H1 (cell line): ENCODE results near the gene RFNG. TPM values are rescaled to one million over a fixed set of nuclear protein-coding genes. Genes with fewer than 3 reads are reported as not detected.

Source experiments
- CTCF ChIA-PET: fragments of 300-600 bp; sonication (Branson Sonifier 250); formaldehyde crosslinking; loops from one replicate; lab custom pipeline; 2021; ENCODE audit not compliant: partially characterized antibody; lab: Charles Lee
- POLR2A ChIA-PET: fragments of 300-600 bp; sonication (Branson Sonifier 250); formaldehyde crosslinking; loops from one replicate; lab custom pipeline; 2021; ENCODE audit warnings: inconsistent platforms; ENCODE audit not compliant: partially characterized antibody; lab: Charles Lee
- DNase-seq, 2 experiments: peaks; one replicate each; pipeline versions ENCODE4 v3.0.0 to v3.0.0-alpha.2; 2010 to 2022; ENCODE audit warnings: low spot score in 2 of 2, low read depth in 1 of 2, mixed read lengths in 1 of 2
- FAIRE-seq: peaks from 2 replicates; lab custom pipeline; 2011; peaks lifted over from hg19 to GRCh38; lab: Jason Lieb, UNC
- H2AFZ ChIP-seq: 2 replicates; pipeline ENCODE4 v1.8.1; 2012; ENCODE audit warnings: low read length, inconsistent platforms
- H2AK5ac ChIP-seq: 2 replicates; pipeline ENCODE4 v1.6.1; 2013; ENCODE audit warnings: low read depth, low read length
- H2BK120ac ChIP-seq: replicated peaks from 2 replicates; pipeline ENCODE3; 2013; ENCODE audit warnings: low read depth, low read length, inconsistent platforms
- H2BK12ac ChIP-seq: 2 replicates; pipeline ENCODE4 v1.6.1; 2013; ENCODE audit warnings: low read depth, low read length
- H2BK15ac ChIP-seq: 2 replicates; pipeline ENCODE4 v1.6.1; 2013; ENCODE audit warnings: low read length
- H2BK20ac ChIP-seq: 2 replicates; pipeline ENCODE4 v1.6.1; 2013; ENCODE audit warnings: low read length
- H2BK5ac ChIP-seq: 2 replicates; pipeline ENCODE4 v1.6.1; 2013; ENCODE audit warnings: low read depth, low read length
- H3K14ac ChIP-seq: 2 replicates; pipeline ENCODE4 v1.6.1; 2013; ENCODE audit warnings: inconsistent platforms; ENCODE audit not compliant: insufficient read length
- H3K18ac ChIP-seq: 2 replicates; pipeline ENCODE4 v1.6.1; 2013; ENCODE audit warnings: low read length; ENCODE audit errors: extremely low read depth
- H3K23ac ChIP-seq: 2 replicates; pipeline ENCODE4 v1.6.1; 2013; ENCODE audit warnings: inconsistent platforms; ENCODE audit not compliant: insufficient read length
- H3K23me2 ChIP-seq: 2 replicates; pipeline ENCODE4 v1.6.1; 2013; ENCODE audit warnings: low read depth, low read length
- H3K27ac ChIP-seq: 2 replicates; pipeline ENCODE4 v1.6.1; 2011; ENCODE audit warnings: low read depth, low read length, inconsistent platforms
- H3K27me3 ChIP-seq, 4 experiments: replicated peaks in 1 of 4; 1 replicate in 1 of 4; 2 replicates in 3 of 4; pipeline versions ENCODE4 v1.6.1 to v1.8.1; 2011 to 2013; ENCODE audit warnings: low read length in 3 of 4, mild to moderate bottlenecking in 3 of 4, inconsistent platforms in 2 of 4, mixed read lengths in 2 of 4, moderate library complexity in 1 of 4; ENCODE audit not compliant: control insufficient read depth in 3 of 4, insufficient read depth in 3 of 4; ENCODE audit errors: extremely low read depth in 1 of 4
- H3K36me3 ChIP-seq, 4 experiments: 2 replicates each; pipeline versions ENCODE4 v1.6.1 to v1.8.1; 2011 to 2013; ENCODE audit warnings: mild to moderate bottlenecking in 4 of 4, low read length in 3 of 4, moderate library complexity in 2 of 4, control low read depth in 1 of 4, inconsistent platforms in 1 of 4; ENCODE audit not compliant: insufficient read depth in 4 of 4, control insufficient read depth in 2 of 4
- H3K4ac ChIP-seq: replicated peaks from 2 replicates; pipeline ENCODE3; 2013; ENCODE audit warnings: low read length, low read depth, mixed read lengths, inconsistent platforms; ENCODE audit not compliant: insufficient read length
- H3K4me1 ChIP-seq, 4 experiments: replicated peaks in 1 of 4; 1 replicate in 1 of 4; 2 replicates in 3 of 4; pipeline versions ENCODE4 v1.6.1 to v1.8.1; 2011 to 2013; ENCODE audit warnings: low read length in 3 of 4, inconsistent platforms in 2 of 4, mixed read lengths in 1 of 4; ENCODE audit not compliant: insufficient read depth in 4 of 4, control insufficient read depth in 3 of 4
- H3K4me2 ChIP-seq, 2 experiments: 2 replicates each; pipeline versions ENCODE4 v1.6.1 to v1.8.1; 2011 to 2013; ENCODE audit warnings: low read depth in 2 of 2, low read length in 2 of 2, control low read depth in 1 of 2, inconsistent platforms in 1 of 2, mild to moderate bottlenecking in 1 of 2; ENCODE audit not compliant: insufficient read depth in 1 of 2
- H3K4me3 ChIP-seq, 4 experiments: fragments of 200-600, 300-600 bp in 1 of 4; sonication (generic), shearing (Covaris generic), sonication (Bioruptor Twin) in 1 of 4; 2 replicates each; pipeline versions ENCODE4 v1.5.1 to v1.8.1; 2011 to 2016; ENCODE audit warnings: low read length in 4 of 4, low read depth in 3 of 4, control low read depth in 2 of 4, inconsistent platforms in 2 of 4, mild to moderate bottlenecking in 2 of 4, mixed read lengths in 1 of 4, moderate library complexity in 1 of 4; ENCODE audit not compliant: insufficient read depth in 2 of 4; ENCODE audit errors: extremely low read depth in 1 of 4
- H3K56ac ChIP-seq: replicated peaks from 2 replicates; pipeline ENCODE3; 2013; ENCODE audit warnings: low read depth, mild to moderate bottlenecking, mixed read lengths, low read length, inconsistent platforms; ENCODE audit not compliant: insufficient read length
- H3K79me1 ChIP-seq: 2 replicates; pipeline ENCODE4 v1.6.1; 2013; ENCODE audit warnings: low read depth, low read length, control low read depth
- H3K79me2 ChIP-seq, 2 experiments: 2 replicates each; pipeline versions ENCODE4 v1.6.1 to v1.8.1; 2012 to 2013; ENCODE audit warnings: low read length in 2 of 2, mild to moderate bottlenecking in 2 of 2, inconsistent platforms in 1 of 2; ENCODE audit not compliant: insufficient read depth in 2 of 2, control insufficient read depth in 1 of 2
- H3K9ac ChIP-seq, 4 experiments: replicated peaks in 1 of 4; 1 replicate in 1 of 4; 2 replicates in 3 of 4; pipeline versions ENCODE4 v1.6.1 to v1.8.1; 2011 to 2013; ENCODE audit warnings: low read depth in 3 of 4, low read length in 3 of 4, control low read depth in 2 of 4, mild to moderate bottlenecking in 2 of 4, moderate library complexity in 2 of 4, inconsistent platforms in 1 of 4; ENCODE audit errors: extremely low read depth in 1 of 4
- H3K9me3 ChIP-seq, 2 experiments: 2 replicates each; pipeline versions ENCODE4 v1.6.1 to v1.8.1; 2012 to 2013; ENCODE audit warnings: mild to moderate bottlenecking in 2 of 2, moderate library complexity in 2 of 2, control low read depth in 1 of 2, inconsistent platforms in 1 of 2, low read depth in 1 of 2, low read length in 1 of 2, mixed read lengths in 1 of 2; ENCODE audit not compliant: insufficient read depth in 2 of 2
- H4K20me1 ChIP-seq, 2 experiments: replicated peaks in 1 of 2; 2 replicates each; pipeline versions ENCODE3 to v1.8.1; 2011 to 2013; ENCODE audit warnings: inconsistent platforms in 2 of 2, low read length in 2 of 2, mild to moderate bottlenecking in 1 of 2; ENCODE audit not compliant: insufficient read depth in 2 of 2, control insufficient read depth in 1 of 2
- H4K5ac ChIP-seq: 2 replicates; pipeline ENCODE4 v1.6.1; 2013; ENCODE audit warnings: low read length, low read depth, mixed read lengths, inconsistent platforms; ENCODE audit not compliant: insufficient read length
- H4K8ac ChIP-seq: 2 replicates; pipeline ENCODE4 v1.8.0; 2013; ENCODE audit warnings: mild to moderate bottlenecking, moderate library complexity, low read length, inconsistent platforms; ENCODE audit not compliant: insufficient read depth; ENCODE audit errors: extremely low read depth
- H4K91ac ChIP-seq: replicated peaks from 2 replicates; pipeline ENCODE3; 2013; ENCODE audit warnings: low read length, mixed read lengths, inconsistent platforms; ENCODE audit not compliant: insufficient read length
- ASH2L ChIP-seq: fragments of 200-600, 300-600 bp; sonication (generic); IDR thresholded peaks from one replicate; pipeline ENCODE4 v1.7.1; 2017; ENCODE audit warnings: low read length
- BACH1 ChIP-seq: IDR thresholded peaks from 2 replicates; pipeline ENCODE4 v1.6.1; 2012; ENCODE audit warnings: low read length, improper control_type of control experiment
- CBX8 ChIP-seq: fragments of 300-800, 300-1000 bp; sonication (generic); IDR thresholded peaks from 2 replicates; pipeline ENCODE4 v1.7.1; 2016; ENCODE audit warnings: low read depth, low read length, borderline replicate concordance
- CHD1 ChIP-seq: IDR thresholded peaks from 2 replicates; pipeline ENCODE4 v1.6.1; 2012; ENCODE audit warnings: low read depth, low read length, improper control_type of control experiment
- EZH2 ChIP-seq: fragments of 200-600 bp; sonication (generic); IDR thresholded peaks from 2 replicates; pipeline ENCODE4 v1.7.1; 2012; ENCODE audit warnings: low read depth, mild to moderate bottlenecking, moderate library complexity, low read length, inconsistent platforms; ENCODE audit not compliant: severe bottlenecking
- GTF2F1 ChIP-seq: IDR thresholded peaks from 2 replicates; pipeline ENCODE4 v1.6.1; 2012; ENCODE audit warnings: low read depth, low read length, improper control_type of control experiment, borderline replicate concordance
- JUND ChIP-seq: IDR thresholded peaks from 2 replicates; pipeline ENCODE4 v1.6.1; 2011; ENCODE audit warnings: mild to moderate bottlenecking, improper control_type of control experiment, low read length
- KDM5A ChIP-seq: fragments of 200-600 bp; IDR thresholded peaks from 2 replicates; pipeline ENCODE4 v1.7.1; 2012; ENCODE audit warnings: mild to moderate bottlenecking, low read length, inconsistent platforms, mixed read lengths
- NRF1 ChIP-seq: IDR thresholded peaks from 2 replicates; pipeline ENCODE4 v1.6.1; 2011; ENCODE audit warnings: mild to moderate bottlenecking, low read depth, low read length, improper control_type of control experiment
- RBBP5 ChIP-seq: IDR thresholded peaks from 2 replicates; pipeline ENCODE4 v1.7.1; 2012; ENCODE audit warnings: low read depth, mild to moderate bottlenecking, inconsistent platforms, low read length, moderate library complexity, borderline replicate concordance
- SP1 ChIP-seq: IDR thresholded peaks from 2 replicates; pipeline ENCODE4 v1.6.1; 2011; ENCODE audit warnings: low read depth, low read length
- SRF ChIP-seq: IDR thresholded peaks from 2 replicates; pipeline ENCODE4 v1.6.1; 2011; ENCODE audit warnings: mild to moderate bottlenecking, low read depth, low read length, moderate library complexity
- ZNF274 ChIP-seq: IDR thresholded peaks from 2 replicates; pipeline ENCODE4 v1.7.0; 2012; ENCODE audit warnings: low read length, borderline replicate concordance; ENCODE audit errors: extremely low read depth
- WGBS, 2 experiments: shearing (Covaris generic) in 1 of 2; methylation state at CpG; one replicate each; pipeline versions ENCODE4 v1.1.6 to v1.1.7; 2013 to 2015; ENCODE audit warnings: low lambda C conversion rate in 2 of 2, mixed read lengths in 2 of 2, inconsistent platforms in 1 of 2, low coverage in 1 of 2, missing lambda C conversion rate in 1 of 2; ENCODE audit not compliant: insufficient replicate concordance in 2 of 2, insufficient coverage in 1 of 2, insufficient read length in 1 of 2; ENCODE audit errors: extremely low coverage in 1 of 2, missing lambda C conversion rate in 1 of 2; 5-methylcytosine and 5-hydroxymethylcytosine counted together
- polyA plus RNA-seq, 7 experiments: library from polyadenylated mRNA; depleted of rRNA in 3 of 7; stranded (reverse) in 5 of 7; unstranded in 2 of 7; fragments of >200 nt in 5 of 7; fragments of 200-250 nt in 2 of 7; gene quantifications; 1 replicate in 5 of 7; 2 replicates in 1 of 7; 4 replicates in 1 of 7; pipeline versions ENCODE4 v1.2.1 to v1.2.3, GENCODE V29; 2011 to 2013; ENCODE audit warnings: missing spikeins in 2 of 7, mixed read lengths in 2 of 7
- total RNA-seq: library from RNA; stranded (reverse); fragmentation: NEBNext Ultra II Directional; extraction: Animal tissue kit (Norgen Biotek cat#: 25700); gene quantifications from 2 replicates; pipeline ENCODE4 v1.2.1, GENCODE V29; 2021

Gene RFNG
- total and polyA plus RNA-seq, 2 of the 8 experiments (the other 6 are each of a cell fraction or from before 2014, with no cell fraction given): 26.7 to 28.4 TPM

- FAIRE-seq: no peak
- H2AFZ ChIP-seq: no peak within 1 kb of the TSS; the same call in 1 of the 2 replicates
- H3K23me2 ChIP-seq: peaks cover 12% of the 10 kb centered on the region
- H4K91ac ChIP-seq: peak within 1 kb of the TSS; percentile 44
- H2AK5ac ChIP-seq: no peak within 1 kb of the TSS; the same call in 1 of the 2 replicates
- H3K9me3 ChIP-seq: no peaks in the 10 kb centered on the region
- H3K56ac ChIP-seq: peak within 1 kb of the TSS; percentile 84
- peak within 1 kb of the TSS; percentile 21 for H3K4ac ChIP-seq
- no peak within 1 kb of the TSS for H2BK120ac ChIP-seq
- H3K18ac ChIP-seq: peak within 1 kb of the TSS; percentile 71
- H4K20me1 ChIP-seq: peaks cover 7 to 13% of the 10 kb centered on the region in 2 experiments
- no peak within 1 kb of the TSS for H3K23ac ChIP-seq
- peak within 1 kb of the TSS; percentile 83; the same call in 1 of the 2 replicates for H2BK5ac ChIP-seq
- H3K9ac ChIP-seq: peak within 1 kb of the TSS; percentile 76 to 80 (median 80)
- H3K27ac ChIP-seq: peak within 1 kb of the TSS; percentile 46; the same call in 1 of the 2 replicates
- no peak within 1 kb of the TSS for H2BK20ac ChIP-seq
- H4K5ac ChIP-seq: peak within 1 kb of the TSS; percentile 52
- peaks cover 4% of the 10 kb centered on the region; the same call in 1 of the 2 replicates for H3K79me1 ChIP-seq
- CTCF ChIA-PET: interaction anchor here (0.6 to 3.0 kb wide), 13 partner anchors 9 to 116 kb away, joined by 3 to 13 read pairs (median 4); partner anchors contain the start of genes MAFG and RAC3
- no peak for DNase-seq
- peak within 1 kb of the TSS; percentile 87 to 96 for H3K4me2 ChIP-seq
- peak within 1 kb of the TSS; percentile 83 to 93 (median 86) for H3K4me3 ChIP-seq
- H3K27me3 ChIP-seq: no peaks in the 10 kb centered on the region
- peaks cover 0 to 12% of the 10 kb centered on the region in 2 experiments; a peak in 1 of 4 replicates for H3K79me2 ChIP-seq
- H3K14ac ChIP-seq: no peak within 1 kb of the TSS
- H3K4me1 ChIP-seq: peaks cover 0 to 14% (median 8%) of the 10 kb centered on the region in 4 experiments; a peak in 5 of 7 replicates
- H3K36me3 ChIP-seq: no peaks in the 10 kb centered on the region
- whole genome bisulfite sequencing, 2 experiments: 2% methylated on average over 46 of the region's 64 CpGs; no CpG with 5 or more reads in 1 of the 2 experiments
- H4K8ac ChIP-seq: peak within 1 kb of the TSS; percentile 69
- H2BK12ac ChIP-seq: no peak within 1 kb of the TSS
- peak within 1 kb of the TSS; percentile 29; the same call in 1 of the 2 replicates for H2BK15ac ChIP-seq
- POLR2A ChIA-PET: interaction anchor here (0.6 to 4.3 kb wide), 22 partner anchors 9 to 182 kb away, joined by 3 to 22 read pairs (median 3); partner anchors contain the start of genes ASPSCR1, DCXR, FASN and RAC3
- no peak for TF ChIP-seq SP1
- no peak for TF ChIP-seq RBBP5
- no peak for TF ChIP-seq NRF1
- TF ChIP-seq ASH2L: no peak
- no peak for TF ChIP-seq ZNF274
- TF ChIP-seq JUND: no peak
- no peak for TF ChIP-seq SRF
- TF ChIP-seq GTF2F1: no peak
- no peak for TF ChIP-seq BACH1
- TF ChIP-seq KDM5A: no peak
- TF ChIP-seq EZH2: no peak
- TF ChIP-seq CHD1: no peak
- TF ChIP-seq CBX8: no peak
These were observed 29.2 kb downstream of the RFNG start, which contains the start of gene CENPX for GRCh38 chr17:82022310-82022980. TSS of gene CENPX (minus strand) at chr17:82022878. CDS start at chr17:82022861, 17 bp downstream.
